HepG2 (cell line): ENCODE measurements around the gene CCDC88B. TPM values are rescaled to one million over a fixed set of nuclear protein-coding genes. Genes with fewer than 3 reads are reported as not detected.
A peak's percentile ranks its signal among the peaks of the same experiment; 100 is the strongest.

ENCODE experiments used
- AGO2 ChIP-seq: fragments of 200-400 bp; formaldehyde crosslinking; optimal IDR thresholded peaks from 2 replicates; pipeline ENCODE3; 2017; ENCODE audit warnings: mild to moderate bottlenecking, low read depth, low read length, moderate library complexity
- BHLHE40 ChIP-seq: IDR thresholded peaks from 2 replicates; pipeline ENCODE4 v1.6.1; 2011; ENCODE audit warnings: low read length, improper control_type of control experiment
- FOXM1 ChIP-seq: sonication (generic); formaldehyde crosslinking; IDR thresholded peaks from 2 replicates; pipeline ENCODE4 v1.5.0; 2020; ENCODE audit warnings: missing genetic modification reagents
- GRHL1 ChIP-seq: sonication (generic); formaldehyde crosslinking; conservative IDR thresholded peaks from 2 replicates; pipeline ENCODE4 v1.8.0; 2022; ENCODE audit warnings: missing genetic modification reagents
- KLF15 ChIP-seq: sonication (generic); formaldehyde crosslinking; IDR thresholded peaks from 2 replicates; pipeline ENCODE4 v1.8.1; 2023; ENCODE audit warnings: borderline replicate concordance, mild to moderate bottlenecking, inconsistent platforms, missing genetic modification reagents, mixed read lengths
- NFYB ChIP-seq: sonication (generic); formaldehyde crosslinking; IDR thresholded peaks from 2 replicates; pipeline ENCODE4 v1.4.0; 2020; ENCODE audit warnings: missing genetic modification reagents
- NR2F6 ChIP-seq, 2 experiments: IDR thresholded peaks; 2 replicates each; pipeline ENCODE4 v1.6.1; 2016; ENCODE audit warnings: antibody characterized with exemption in 1 of 2, mild to moderate bottlenecking in 1 of 2
- NR3C1 ChIP-seq: sonication (generic); formaldehyde crosslinking; IDR thresholded peaks from 2 replicates; pipeline ENCODE4 v1.4.0; 2020; ENCODE audit warnings: missing genetic modification reagents
- PAXIP1 ChIP-seq: sonication (generic); formaldehyde crosslinking; conservative IDR thresholded peaks from 2 replicates; pipeline ENCODE4 v1.4.0; 2020; ENCODE audit warnings: mild to moderate bottlenecking, missing genetic modification reagents, moderate library complexity
- PCBP2 ChIP-seq: fragments of 200-400 bp; formaldehyde crosslinking; optimal IDR thresholded peaks from 2 replicates; pipeline ENCODE3; 2018; ENCODE audit warnings: low read length, low read depth; ENCODE audit not compliant: poor library complexity, severe bottlenecking
- PPARG ChIP-seq: conservative IDR thresholded peaks from 2 replicates; pipeline ENCODE4 v1.6.1; 2016; ENCODE audit warnings: missing biosample characterization, missing genetic modification reagents
- RARG ChIP-seq: sonication (generic); formaldehyde crosslinking; IDR thresholded peaks from 2 replicates; pipeline ENCODE4 v1.4.0; 2020; ENCODE audit warnings: low read depth, mild to moderate bottlenecking, missing genetic modification reagents
- RFXAP ChIP-seq: sonication (generic); formaldehyde crosslinking; IDR thresholded peaks from 2 replicates; pipeline ENCODE4 v1.4.0; 2020; ENCODE audit warnings: missing genetic modification reagents, borderline replicate concordance
- SCMH1 ChIP-seq: sonication (generic); formaldehyde crosslinking; IDR thresholded peaks from 2 replicates; pipeline ENCODE4 v1.9.0; 2021; ENCODE audit warnings: missing genetic modification reagents, mild to moderate bottlenecking, borderline replicate concordance
- SPEN ChIP-seq: sonication (generic); formaldehyde crosslinking; IDR thresholded peaks from 2 replicates; pipeline ENCODE4 v1.5.1; 2020; ENCODE audit warnings: low read depth, mild to moderate bottlenecking, missing genetic modification reagents
- U2AF1 ChIP-seq: fragments of 200-400 bp; formaldehyde crosslinking; optimal IDR thresholded peaks from 2 replicates; pipeline ENCODE3; 2017; ENCODE audit warnings: mild to moderate bottlenecking, low read depth, low read length
- ZHX1 ChIP-seq: sonication (generic); formaldehyde crosslinking; IDR thresholded peaks from 2 replicates; pipeline ENCODE4 v1.8.1; 2022; ENCODE audit warnings: low read depth, mild to moderate bottlenecking, missing genetic modification reagents
- ZNF124 ChIP-seq: sonication (generic); formaldehyde crosslinking; IDR thresholded peaks from 2 replicates; pipeline ENCODE4 v1.4.0; 2020; ENCODE audit warnings: missing genetic modification reagents
- ZNF619 ChIP-seq: sonication (generic); formaldehyde crosslinking; IDR thresholded peaks from 2 replicates; pipeline ENCODE4 v1.4.0; 2020; ENCODE audit warnings: mild to moderate bottlenecking, missing genetic modification reagents
- ZSCAN12 ChIP-seq: sonication (generic); formaldehyde crosslinking; IDR thresholded peaks from 2 replicates; pipeline ENCODE4 v1.9.0; 2021; ENCODE audit warnings: mild to moderate bottlenecking, missing genetic modification reagents
- polyA plus RNA-seq, 8 experiments: library from polyadenylated mRNA; depleted of rRNA in 3 of 8; stranded (reverse) in 7 of 8; unstranded in 1 of 8; fragments of >200 nt; fragmentation: Illumina TruSeq in 4 of 8; extraction: Trizol in 4 of 8; gene quantifications; 2 replicates each; pipeline versions ENCODE4 v1.2.1 to v1.2.3, GENCODE V29; 2011 to 2016; ENCODE audit warnings: low read depth in 4 of 8, missing spikeins in 1 of 8, mixed read lengths in 1 of 8; ENCODE audit not compliant: insufficient read depth in 1 of 8
- total RNA-seq, 5 experiments: library from RNA; depleted of rRNA; stranded (reverse); fragments of >200 nt; fragmentation: Illumina TruSeq; extraction: Trizol; gene quantifications; 2 replicates each; pipeline ENCODE4 v1.2.3, GENCODE V29; 2016; ENCODE audit warnings: low read depth in 1 of 5

Gene CCDC88B
- total and polyA plus RNA-seq, 2 of the 13 experiments (the other 11 are each of a cell fraction or from before 2014, with no cell fraction given), result 3.6 to 4.8 TPM

GRCh38 chr11:64353715-64354506, 13.9 kb downstream of the CCDC88B start (continued):
- no peak for TF ChIP-seq ZNF619 (CRISPR knock-in tag)
- TF ChIP-seq GRHL1 (CRISPR knock-in tag), result no peak
- no peak for TF ChIP-seq RFXAP (CRISPR knock-in tag)
- no peak for TF ChIP-seq U2AF1
- TF ChIP-seq KLF15, result no peak
- TF ChIP-seq PPARG (CRISPR knock-in tag), result no peak
- no peak for TF ChIP-seq ZSCAN12
- TF ChIP-seq ZNF124 (CRISPR knock-in tag), result no peak
- TF ChIP-seq FOXM1 (CRISPR knock-in tag), result no peak
- peak; percentile 28; the same call in 1 of the 2 replicates for TF ChIP-seq PAXIP1 (CRISPR knock-in tag)
- TF ChIP-seq ZHX1 (CRISPR knock-in tag), result no peak
- TF ChIP-seq SCMH1 (CRISPR knock-in tag), result no peak
- no peak for TF ChIP-seq NFYB (CRISPR knock-in tag)
- TF ChIP-seq AGO2, result no peak
- no peak for TF ChIP-seq PCBP2
- no peak for TF ChIP-seq SPEN (CRISPR knock-in tag)
- TF ChIP-seq NR3C1 (CRISPR knock-in tag), result no peak
- TF ChIP-seq BHLHE40, result no peak
- peak; percentile 87 for TF ChIP-seq NR2F6 (IDR thresholded peaks at IDR 0.05)
- TF ChIP-seq NR2F6 (CRISPR knock-in tag; IDR thresholded peaks at IDR 0.05), result peak; percentile 80
- TF ChIP-seq RARG (CRISPR knock-in tag), result no peak
